HG03342 (cell line): ENCODE measurements around the gene RFTN1.
A peak's percentile ranks its signal among the peaks of the same experiment; 100 is the strongest.

Source experiments
- ATAC-seq: cut with Tn5 transposase; IDR thresholded peaks from one replicate; pipeline ENCODE4 v1.9.1; 2021; ENCODE audit warnings: mild to moderate bottlenecking, moderate library complexity; ENCODE audit not compliant: unreplicated experiment

RFTN1 gene

DNA sequence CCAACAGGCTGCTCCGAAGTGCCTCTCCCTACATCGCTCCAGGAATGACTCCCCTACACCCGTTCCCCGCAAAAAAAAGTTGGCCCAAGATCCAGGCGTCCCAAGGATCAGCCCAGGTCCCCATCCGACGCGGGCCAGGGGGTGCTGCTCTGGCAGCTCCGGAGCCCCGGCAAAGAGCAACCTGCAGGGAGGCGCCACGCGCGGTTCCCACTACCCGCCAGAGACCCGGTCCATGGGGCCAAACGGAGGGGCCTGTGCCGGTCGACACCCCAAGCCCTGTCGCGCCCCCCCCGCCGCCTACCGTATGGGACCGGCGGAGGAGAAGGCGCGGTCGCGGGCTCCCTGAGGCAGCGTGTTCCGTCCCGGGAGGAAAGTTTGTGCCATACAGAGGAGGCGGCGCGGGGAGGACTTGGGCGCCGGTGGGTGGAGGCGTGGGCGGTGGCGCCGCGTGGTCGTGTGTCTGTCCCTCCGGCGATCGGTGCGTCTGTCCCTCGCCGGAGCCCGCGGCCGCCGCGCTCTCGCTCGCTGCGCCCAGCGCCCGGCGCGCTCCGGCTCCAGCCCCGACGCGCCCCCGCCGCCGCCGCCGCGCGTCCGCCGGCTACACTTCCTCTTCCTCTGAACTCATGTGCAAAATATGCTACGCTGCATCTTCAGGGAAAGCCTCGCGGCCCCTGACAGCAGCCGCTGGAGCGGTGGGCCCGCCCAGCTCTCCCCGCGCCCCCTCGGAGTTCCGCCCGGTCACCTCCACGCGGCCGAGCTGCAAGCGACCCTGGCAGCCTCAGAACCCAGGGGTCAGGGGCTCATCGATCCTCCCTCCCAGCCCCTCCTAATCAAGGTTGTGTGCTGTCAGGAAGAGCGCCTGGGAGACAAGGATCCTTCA is at the start of gene RFTN1:
RFTN1 (minus strand) TSS at position 559 of the 880 bp plus-strand sequence. CDS start 19,830 bp downstream, outside the sequence.
- ATAC-seq = no peak

- no peak for ATAC-seq
These were observed 46.3 kb upstream of the RFTN1 start for GRCh38 chr3:16559653-16560365.

DNA sequence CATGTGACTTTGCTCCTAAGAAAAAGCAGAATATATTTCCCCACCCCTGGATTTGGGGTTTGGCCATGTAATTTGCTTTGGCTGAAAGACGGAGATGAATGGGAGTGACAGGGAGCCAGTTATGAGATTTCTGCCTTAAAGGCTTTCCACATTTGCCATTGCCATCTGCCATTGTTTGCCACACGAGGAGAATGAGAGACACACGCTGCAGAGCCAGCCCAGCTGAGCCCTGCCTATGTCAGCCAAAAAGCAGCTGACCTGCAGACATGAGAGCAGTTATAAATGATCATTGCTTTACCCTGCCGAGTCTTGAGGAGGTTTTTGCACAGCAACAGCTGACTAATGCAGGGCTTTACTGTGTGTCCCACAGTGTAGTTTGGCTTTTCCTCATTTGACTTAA is 40.6 kb upstream of the RFTN1 start:
- ATAC-seq = no peak

- ATAC-seq = no peak
These were observed 39.3 kb upstream of the RFTN1 start for GRCh38 chr3:16552757-16553156.

GRCh38 chr3:16551342-16551976 is 38.0 kb upstream of the RFTN1 start:
- ATAC-seq = no peak

DNA sequence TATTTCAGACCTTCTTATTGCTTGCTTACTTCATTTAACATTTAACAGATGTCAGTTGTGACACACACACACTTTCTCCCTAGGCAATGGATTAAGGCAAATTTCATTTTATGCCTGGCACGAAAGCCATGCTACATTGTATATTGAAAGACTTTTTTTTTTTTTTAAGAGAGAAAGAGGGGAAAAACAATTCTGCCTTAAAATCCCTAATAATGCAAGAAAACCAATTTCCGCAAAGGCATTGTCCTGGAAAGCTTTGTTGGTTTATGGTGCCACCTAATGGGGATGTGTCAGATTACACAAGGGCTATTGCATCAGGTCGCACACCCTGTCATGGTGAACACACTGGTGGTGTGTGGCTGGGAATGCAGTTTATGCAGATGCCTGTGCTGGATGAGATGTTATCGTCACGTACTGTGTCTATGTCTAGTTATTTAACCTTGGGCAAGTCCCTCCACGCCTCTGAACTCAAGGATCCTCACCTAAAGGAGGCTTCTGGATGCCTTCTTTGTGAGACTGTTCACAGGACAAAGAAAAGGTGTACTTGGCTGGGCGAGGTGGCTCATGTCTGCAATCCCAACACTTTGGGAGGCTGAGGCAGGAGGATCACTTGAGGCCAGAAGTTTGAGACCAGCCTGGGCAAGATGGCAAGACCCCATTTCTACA is 37.3 kb upstream of the RFTN1 start:
- ATAC-seq = peak; percentile 97

GRCh38 chr3:16550305-16550675 is 36.8 kb upstream of the RFTN1 start:
- no peak for ATAC-seq

DNA sequence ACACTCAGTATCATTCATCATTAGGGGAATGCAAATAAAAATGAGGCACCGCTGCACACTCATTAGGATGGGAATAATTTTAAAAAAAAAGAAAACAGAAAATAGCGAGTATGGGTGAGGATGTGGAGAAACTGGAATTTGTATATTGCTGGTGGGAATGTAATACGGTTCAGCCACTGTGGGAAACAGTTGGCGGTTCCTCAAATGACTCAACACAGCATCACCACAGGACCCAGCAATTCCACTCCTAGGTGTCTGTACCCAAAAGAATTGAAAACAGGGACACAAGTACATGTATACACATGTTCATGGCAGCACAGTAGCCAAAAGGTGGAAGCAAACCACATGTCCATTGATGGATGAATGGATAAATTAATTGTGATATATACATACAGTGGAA is 35.2 kb upstream of the RFTN1 start:
- ATAC-seq = no peak

DNA sequence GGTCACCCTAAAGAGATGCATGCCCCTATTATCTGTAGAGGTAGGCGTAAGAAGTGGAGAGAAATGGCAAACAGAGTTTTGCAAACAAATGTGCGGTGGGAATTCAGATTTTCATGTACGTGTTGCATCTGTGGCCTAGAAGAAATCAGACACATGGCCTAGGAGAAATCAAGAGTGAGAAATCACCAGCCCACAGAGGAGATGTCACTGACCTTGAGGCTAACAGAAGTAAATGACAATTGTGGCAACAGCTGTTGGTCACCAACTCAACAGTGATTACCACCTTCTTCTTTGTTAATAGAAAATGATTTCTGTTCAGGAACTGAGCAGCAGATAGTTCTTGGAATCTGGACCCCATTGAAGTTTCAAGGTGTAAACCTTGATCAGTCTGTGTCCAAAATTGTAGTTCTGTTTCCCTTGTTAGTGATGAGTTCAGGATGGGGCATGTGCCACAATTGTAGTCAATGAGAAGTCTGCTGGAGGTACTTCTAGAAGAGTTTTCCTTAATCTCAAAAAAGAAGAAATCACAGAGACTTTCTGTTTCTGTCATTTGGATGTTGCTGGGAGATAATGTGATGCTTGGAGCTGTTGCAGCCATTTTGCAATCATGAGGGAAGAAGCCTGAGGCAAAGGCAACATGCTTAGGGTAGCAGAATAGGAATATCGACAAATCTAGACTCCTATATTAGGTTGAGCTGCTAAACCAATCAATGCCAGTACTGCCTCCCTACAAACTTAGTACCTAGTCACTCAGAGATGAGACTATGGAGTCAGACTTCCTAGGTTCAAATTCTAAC is 34.3 kb upstream of the RFTN1 start:
- ATAC-seq = no peak

GRCh38 chr3:16546186-16547010 is 32.9 kb upstream of the RFTN1 start:
- no peak for ATAC-seq

DNA sequence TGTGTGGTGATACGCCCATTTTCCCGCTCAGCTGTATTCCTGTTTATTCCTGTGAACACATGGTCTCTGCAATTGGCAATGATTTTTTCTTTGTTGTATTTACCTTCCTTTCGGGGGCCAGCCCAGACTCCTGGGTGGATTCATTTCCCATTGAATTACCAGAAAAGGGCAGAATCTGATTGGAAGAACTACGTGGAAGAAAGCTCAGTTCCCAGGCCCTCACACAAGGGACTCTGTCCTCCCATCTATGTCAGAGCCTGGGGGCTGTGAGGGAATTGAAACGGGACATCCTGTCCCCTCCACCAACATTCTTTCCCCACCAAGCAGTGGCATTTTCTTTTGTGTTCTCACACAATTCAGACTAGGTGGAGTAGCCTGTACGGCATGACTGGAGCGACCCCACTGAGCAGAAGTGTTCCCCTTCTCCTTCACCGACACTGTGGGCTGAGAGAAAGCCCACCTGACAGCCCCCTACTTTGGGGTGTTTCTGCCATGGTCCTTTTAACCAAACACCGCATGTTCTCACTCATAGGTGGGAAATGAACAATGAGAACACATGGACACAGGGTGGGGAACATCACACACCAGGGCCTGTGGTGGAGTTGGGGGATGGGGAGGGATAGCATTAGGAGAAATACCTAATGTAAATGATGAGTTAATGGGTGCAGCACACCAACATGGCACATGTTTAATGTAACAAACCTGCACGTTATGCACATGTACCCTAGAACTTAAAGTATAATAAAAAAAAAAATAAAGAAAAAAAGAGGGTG is 32.1 kb upstream of the RFTN1 start:
- no peak for ATAC-seq

DNA sequence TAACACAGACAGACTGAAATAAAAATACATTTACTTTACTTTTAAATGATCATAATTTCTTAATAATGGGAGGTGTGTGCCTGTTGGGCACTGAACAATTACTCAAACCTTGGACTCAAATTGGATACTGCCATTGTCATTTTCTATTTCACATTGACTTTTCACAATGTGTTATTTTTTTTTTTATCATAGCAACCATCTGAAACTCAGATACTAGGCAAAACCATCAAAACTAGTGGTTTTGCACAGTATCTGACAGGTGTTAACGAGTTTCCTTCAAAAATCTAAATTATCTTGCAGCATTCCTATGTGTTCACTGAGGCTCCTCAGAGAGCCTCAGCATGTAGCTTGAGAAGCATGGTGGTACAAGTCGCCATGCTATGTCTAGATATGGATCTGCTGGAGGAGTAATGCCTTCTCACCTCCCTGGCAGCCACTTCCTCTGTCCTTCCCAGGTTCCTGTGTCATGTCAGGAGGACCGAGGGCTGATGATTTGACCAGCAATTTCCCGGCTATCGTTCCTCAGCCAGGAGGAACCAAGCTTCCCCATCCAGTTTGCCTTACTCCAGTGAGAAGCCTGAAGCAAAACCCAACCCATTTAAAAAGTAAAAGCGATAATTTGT is 29.9 kb upstream of the RFTN1 start:
- no peak for ATAC-seq

- ATAC-seq = no peak
These were observed 25.0 kb upstream of the RFTN1 start for GRCh38 chr3:16538507-16538906.

DNA sequence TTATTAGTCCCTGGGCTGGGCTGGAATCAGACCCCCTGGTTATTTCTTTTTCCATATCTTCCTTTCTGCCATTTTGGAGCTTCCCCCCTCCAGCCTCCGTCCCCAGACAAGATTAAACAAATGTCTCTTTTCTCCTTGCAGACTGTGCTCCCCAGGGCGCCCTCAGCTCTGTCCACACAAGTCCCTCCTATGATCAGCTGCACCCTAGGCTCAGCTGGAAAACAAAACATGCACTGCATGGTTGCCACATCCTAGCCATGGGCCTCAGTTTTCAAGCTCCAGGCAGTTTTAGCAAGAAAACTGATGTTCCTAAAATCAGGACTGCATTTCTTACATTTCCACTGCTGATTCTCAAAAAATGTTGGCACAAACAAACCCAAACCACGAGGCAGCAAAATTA is 23.5 kb upstream of the RFTN1 start:
- no peak for ATAC-seq

DNA sequence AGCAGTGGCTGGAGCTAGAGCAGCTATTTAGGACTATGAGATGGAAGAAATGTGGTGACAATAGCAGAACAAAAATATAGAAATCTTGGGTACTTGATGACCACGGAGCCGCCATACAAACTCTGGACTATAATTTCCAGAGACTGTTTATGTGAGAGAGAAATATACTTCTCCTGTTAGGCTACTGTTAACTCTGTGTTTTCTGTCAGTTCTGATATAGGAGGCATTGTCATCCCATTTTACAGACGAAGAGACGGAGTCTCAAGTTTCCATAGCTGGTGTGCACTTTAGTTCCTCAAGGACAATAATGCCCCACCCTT is 22.8 kb upstream of the RFTN1 start:
- no peak for ATAC-seq

GRCh38 chr3:16534640-16535262 is 21.3 kb upstream of the RFTN1 start:
- ATAC-seq = no peak

GRCh38 chr3:16533928-16534574 is 20.6 kb upstream of the RFTN1 start:
- ATAC-seq = no peak

DNA sequence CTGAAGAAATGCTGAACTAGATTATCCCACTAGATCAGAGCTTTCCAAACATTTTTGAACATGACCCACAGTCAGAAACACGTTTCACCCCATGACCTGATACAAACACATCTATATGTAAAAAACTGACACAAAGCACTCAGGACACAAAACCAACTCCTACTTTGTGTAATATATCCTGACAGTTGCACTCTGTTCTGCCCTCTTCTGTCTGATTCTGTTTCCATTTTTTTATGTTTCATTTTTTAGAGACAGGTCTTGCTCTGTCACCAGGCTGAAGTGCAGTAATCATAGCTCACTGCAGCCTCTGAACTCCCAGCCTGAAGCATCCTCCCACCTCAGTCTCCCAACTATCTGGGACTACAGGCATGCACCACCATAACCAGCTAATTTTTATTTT is 15.8 kb upstream of the RFTN1 start:
- no peak for ATAC-seq
